Muscle layer of colon (tissue), 2 donors: ENCODE data around the gene ITGA6.

Source experiments
- H3K27ac ChIP-seq: one replicate; pipeline ENCODE4 v1.7.0; 2013; ENCODE audit warnings: low read depth, mild to moderate bottlenecking, low read length, moderate library complexity
- H3K27me3 ChIP-seq, 2 donors: one replicate each; pipeline ENCODE4 v1.7.0; 2013; ENCODE audit warnings: low read length in 2 of 2, mild to moderate bottlenecking in 2 of 2; ENCODE audit not compliant: insufficient read depth in 2 of 2, control insufficient read depth in 1 of 2
- H3K36me3 ChIP-seq: one replicate; pipeline ENCODE4 v1.7.0; 2013; ENCODE audit warnings: mild to moderate bottlenecking, low read length; ENCODE audit not compliant: insufficient read depth
- H3K4me1 ChIP-seq: one replicate; pipeline ENCODE4 v1.7.0; 2013; ENCODE audit warnings: mild to moderate bottlenecking, low read length; ENCODE audit not compliant: insufficient read depth
- H3K4me3 ChIP-seq, 2 donors: one replicate each; pipeline ENCODE4 v1.7.0; 2013; ENCODE audit warnings: low read length in 2 of 2, low read depth in 1 of 2, mild to moderate bottlenecking in 1 of 2, moderate library complexity in 1 of 2
- H3K9ac ChIP-seq: one replicate; pipeline ENCODE4 v1.7.0; 2013; ENCODE audit warnings: low read length
- H3K9me3 ChIP-seq: one replicate; pipeline ENCODE4 v1.7.0; 2013; ENCODE audit warnings: mild to moderate bottlenecking, low read length
- donor health status: abdominal sarcoma.
- donor health status: Adenocarcinoma of cecum.

The ITGA6 gene

GRCh38 chr2:172427256-172427989 lies at the start of gene ITGA6:
Gene ITGA6 (plus strand): TSS chr2:172427586.
- peak within 1 kb of the TSS; percentile 51 to 62 for H3K4me3 ChIP-seq
- no peak within 1 kb of the TSS for H3K27ac ChIP-seq
- no peaks in the 10 kb centered on the region for H3K4me1 ChIP-seq
- no peaks in the 10 kb centered on the region for H3K9me3 ChIP-seq
- no peak within 1 kb of the TSS for H3K9ac ChIP-seq
- H3K27me3 ChIP-seq, result peaks cover 6 to 17% of the 10 kb centered on the region in 2 donors
- H3K36me3 ChIP-seq, result no peaks in the 10 kb centered on the region

DNA sequence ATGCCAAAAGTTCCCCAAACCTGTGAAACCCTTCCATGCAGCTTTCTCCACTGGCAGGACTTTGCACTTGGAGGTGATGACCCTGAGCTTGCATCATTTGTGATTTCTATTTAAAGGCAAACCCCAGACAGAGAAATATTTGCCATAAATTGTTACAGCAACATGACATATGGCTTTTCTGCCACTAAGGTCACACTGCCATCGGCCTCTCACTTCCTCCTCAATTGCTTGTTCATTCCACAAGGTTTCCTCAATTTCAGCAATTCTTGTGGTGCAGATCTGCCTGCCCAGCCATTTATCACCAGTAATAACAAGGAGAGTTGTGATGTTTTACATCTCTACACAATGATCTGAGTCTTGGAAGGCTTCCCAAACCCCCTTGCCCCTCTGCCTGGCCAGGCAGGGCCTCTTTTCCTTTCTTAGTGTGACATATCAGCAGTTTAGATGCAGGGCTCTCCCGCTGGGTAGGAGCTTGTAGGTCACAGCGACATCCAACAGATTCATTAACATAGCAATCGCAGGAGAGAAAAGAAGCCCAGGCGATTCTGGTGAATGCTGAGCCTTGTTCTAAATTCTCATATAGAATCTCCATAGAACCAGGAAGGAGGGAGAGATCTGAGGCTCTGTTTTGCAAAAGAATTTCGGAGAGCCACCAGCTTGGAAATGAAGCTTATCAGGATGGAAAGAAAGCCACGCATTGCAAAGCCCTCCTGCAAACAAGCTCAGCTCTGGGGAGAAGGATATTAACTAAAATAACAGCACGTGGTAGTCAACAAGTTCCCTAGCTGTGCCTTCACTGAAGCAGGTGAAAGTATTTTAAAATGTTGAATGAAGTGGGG lies 46.7 kb upstream of the ITGA6 start:
- H3K9ac ChIP-seq, result no peak overlapping the region
- no peaks in the 10 kb centered on the region for H3K27me3 ChIP-seq
- H3K36me3 ChIP-seq, result no peaks in the 10 kb centered on the region
- no peaks in the 10 kb centered on the region for H3K4me1 ChIP-seq
- no peak overlapping the region for H3K4me3 ChIP-seq
- H3K27ac ChIP-seq, result no peak overlapping the region
- H3K9me3 ChIP-seq, result no peaks in the 10 kb centered on the region

- Histone ChIP-seq H3K4me3 (no peak overlapping the region), H3K9ac (no peak overlapping the region), H3K9me3 (no peaks in the 10 kb centered on the region), H3K36me3 (no peaks in the 10 kb centered on the region), H3K4me1 (no peaks in the 10 kb centered on the region), H3K27me3 (no peaks in the 10 kb centered on the region), H3K27ac (no peak overlapping the region)
Measured at GRCh38 chr2:172381275-172382027, 45.9 kb upstream of the ITGA6 start.

DNA sequence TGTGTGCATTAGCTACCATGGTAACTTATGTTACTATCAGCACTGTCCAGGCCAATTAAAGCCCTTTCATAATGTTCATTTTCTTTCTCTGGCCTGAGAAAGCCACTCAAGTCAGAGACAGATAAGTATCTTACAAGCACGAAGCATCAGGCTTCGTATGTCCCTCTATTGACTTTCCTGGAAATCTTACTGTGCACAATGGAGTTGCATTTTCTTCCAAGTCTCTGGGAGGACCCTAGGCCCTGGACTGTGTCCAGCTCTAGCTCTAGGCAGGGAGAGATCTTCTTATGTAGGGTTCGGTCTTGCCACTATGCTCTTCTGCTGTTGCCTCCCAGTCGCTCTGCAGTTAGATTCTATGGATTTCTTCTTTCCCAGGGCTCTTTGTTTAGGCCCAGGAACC lies 40.0 kb upstream of the ITGA6 start:
- Histone ChIP-seq H3K9ac (no peak overlapping the region), H3K9me3 (no peaks in the 10 kb centered on the region), H3K27me3 (no peaks in the 10 kb centered on the region), H3K27ac (no peak overlapping the region), H3K4me3 (no peak overlapping the region), H3K4me1 (no peaks in the 10 kb centered on the region), H3K36me3 (no peaks in the 10 kb centered on the region)

GRCh38 chr2:172389685-172390339 lies 37.6 kb upstream of the ITGA6 start:
- H3K9ac ChIP-seq, result no peak overlapping the region
- H3K36me3 ChIP-seq, result no peaks in the 10 kb centered on the region
- H3K9me3 ChIP-seq, result no peaks in the 10 kb centered on the region
- no peaks in the 10 kb centered on the region for H3K27me3 ChIP-seq
- H3K27ac ChIP-seq, result no peak overlapping the region
- H3K4me3 ChIP-seq, result no peak overlapping the region
- peaks cover 13% of the 10 kb centered on the region for H3K4me1 ChIP-seq

DNA sequence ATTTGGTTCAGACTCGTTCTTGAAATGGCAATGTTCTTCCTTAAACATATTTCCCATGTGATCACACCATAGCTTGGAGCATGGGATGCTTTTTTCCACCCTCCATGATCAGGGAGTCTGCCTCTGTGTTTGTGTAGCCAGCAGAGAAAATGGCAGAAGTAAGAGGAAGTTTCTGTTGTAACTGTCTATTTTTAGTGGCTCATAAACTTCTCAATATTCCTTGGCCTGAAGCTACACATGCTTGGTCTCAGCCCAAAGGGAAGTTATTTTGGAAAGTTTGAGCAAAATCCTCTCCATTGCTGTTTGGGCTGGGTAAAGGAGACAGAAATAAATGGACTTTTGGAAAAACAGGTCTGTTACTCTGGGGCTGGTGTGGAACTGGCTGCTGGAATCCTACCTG lies 33.4 kb upstream of the ITGA6 start:
- peak overlapping the region in 1 of 2 donors; percentile 4 for H3K4me3 ChIP-seq
- H3K27ac ChIP-seq, result no peak overlapping the region
- H3K9me3 ChIP-seq, result no peaks in the 10 kb centered on the region
- H3K9ac ChIP-seq, result no peak overlapping the region
- H3K4me1 ChIP-seq, result peaks cover 13% of the 10 kb centered on the region
- no peaks in the 10 kb centered on the region for H3K36me3 ChIP-seq
- no peaks in the 10 kb centered on the region for H3K27me3 ChIP-seq

- Histone ChIP-seq H3K4me1 (peaks cover 13% of the 10 kb centered on the region), H3K36me3 (no peaks in the 10 kb centered on the region), H3K27ac (no peak overlapping the region), H3K9ac (no peak overlapping the region), H3K4me3 (no peak overlapping the region), H3K27me3 (no peaks in the 10 kb centered on the region), H3K9me3 (no peaks in the 10 kb centered on the region)
Measured at GRCh38 chr2:172395503-172395902, 31.9 kb upstream of the ITGA6 start.

- H3K27ac ChIP-seq, result no peak overlapping the region
- H3K9ac ChIP-seq, result no peak overlapping the region
- H3K4me1 ChIP-seq, result peaks cover 13% of the 10 kb centered on the region
- H3K4me3 ChIP-seq, result no peak overlapping the region
- H3K9me3 ChIP-seq, result no peaks in the 10 kb centered on the region
- no peaks in the 10 kb centered on the region for H3K27me3 ChIP-seq
- no peaks in the 10 kb centered on the region for H3K36me3 ChIP-seq
Measured at GRCh38 chr2:172397148-172397834, 30.1 kb upstream of the ITGA6 start.

DNA sequence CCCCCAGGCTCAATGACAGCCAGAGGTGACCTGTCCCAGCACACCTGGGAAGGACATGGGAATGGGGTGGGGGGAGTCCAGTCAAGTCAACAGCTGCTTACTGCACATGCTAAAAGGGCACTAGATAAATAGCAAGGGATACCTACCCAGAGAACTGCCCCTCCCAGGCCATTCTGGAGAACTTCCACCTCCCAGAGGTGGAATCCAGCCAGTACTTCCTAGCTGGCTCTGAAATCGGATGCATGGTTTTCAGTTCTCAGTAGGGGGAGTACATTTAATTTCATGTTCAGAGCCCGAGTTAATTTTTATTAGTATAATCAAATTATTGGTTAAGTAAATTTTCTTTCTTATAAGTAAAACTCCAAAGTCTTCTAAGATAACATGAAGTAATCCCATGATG lies 28.9 kb upstream of the ITGA6 start:
- no peak overlapping the region for H3K27ac ChIP-seq
- no peak overlapping the region for H3K4me3 ChIP-seq
- no peak overlapping the region for H3K9ac ChIP-seq
- peaks cover 11% of the 10 kb centered on the region for H3K4me1 ChIP-seq
- H3K9me3 ChIP-seq, result no peaks in the 10 kb centered on the region
- no peaks in the 10 kb centered on the region for H3K36me3 ChIP-seq
- no peaks in the 10 kb centered on the region for H3K27me3 ChIP-seq

DNA sequence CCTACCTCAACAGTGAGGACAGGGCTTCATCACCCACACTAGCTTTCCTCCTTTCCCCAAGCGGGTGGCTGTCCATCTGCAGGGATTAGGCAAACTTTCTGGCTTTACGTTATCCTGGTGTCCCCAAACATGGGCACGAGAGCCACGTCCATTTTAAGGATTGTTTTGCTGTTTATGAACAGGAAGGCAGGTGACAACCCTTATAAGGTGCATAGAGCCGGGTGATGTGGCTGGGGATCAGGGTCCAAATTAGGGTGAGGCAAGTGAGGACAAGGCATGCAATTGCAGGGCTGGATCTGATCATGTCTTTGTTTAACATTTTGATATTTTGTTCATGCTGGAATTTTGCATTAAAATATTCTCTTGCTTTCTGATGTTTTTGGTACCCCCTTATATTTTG lies 27.6 kb upstream of the ITGA6 start:
- no peak overlapping the region for H3K9ac ChIP-seq
- no peaks in the 10 kb centered on the region for H3K27me3 ChIP-seq
- no peaks in the 10 kb centered on the region for H3K9me3 ChIP-seq
- no peaks in the 10 kb centered on the region for H3K36me3 ChIP-seq
- no peak overlapping the region for H3K27ac ChIP-seq
- H3K4me3 ChIP-seq, result no peak overlapping the region
- no peaks in the 10 kb centered on the region for H3K4me1 ChIP-seq
